Activated CD8-positive, alpha-beta memory T cell treated with anti-CD3 and anti-CD28 coated beads, Interleukin-2, amount 50 U/mL, for 4 hours (primary cell): ENCODE data around the gene GNS.

ENCODE experiments used
- DNase-seq: peaks from one replicate; pipeline ENCODE4 v3.0.0-alpha.2; 2020

Gene GNS

DNA sequence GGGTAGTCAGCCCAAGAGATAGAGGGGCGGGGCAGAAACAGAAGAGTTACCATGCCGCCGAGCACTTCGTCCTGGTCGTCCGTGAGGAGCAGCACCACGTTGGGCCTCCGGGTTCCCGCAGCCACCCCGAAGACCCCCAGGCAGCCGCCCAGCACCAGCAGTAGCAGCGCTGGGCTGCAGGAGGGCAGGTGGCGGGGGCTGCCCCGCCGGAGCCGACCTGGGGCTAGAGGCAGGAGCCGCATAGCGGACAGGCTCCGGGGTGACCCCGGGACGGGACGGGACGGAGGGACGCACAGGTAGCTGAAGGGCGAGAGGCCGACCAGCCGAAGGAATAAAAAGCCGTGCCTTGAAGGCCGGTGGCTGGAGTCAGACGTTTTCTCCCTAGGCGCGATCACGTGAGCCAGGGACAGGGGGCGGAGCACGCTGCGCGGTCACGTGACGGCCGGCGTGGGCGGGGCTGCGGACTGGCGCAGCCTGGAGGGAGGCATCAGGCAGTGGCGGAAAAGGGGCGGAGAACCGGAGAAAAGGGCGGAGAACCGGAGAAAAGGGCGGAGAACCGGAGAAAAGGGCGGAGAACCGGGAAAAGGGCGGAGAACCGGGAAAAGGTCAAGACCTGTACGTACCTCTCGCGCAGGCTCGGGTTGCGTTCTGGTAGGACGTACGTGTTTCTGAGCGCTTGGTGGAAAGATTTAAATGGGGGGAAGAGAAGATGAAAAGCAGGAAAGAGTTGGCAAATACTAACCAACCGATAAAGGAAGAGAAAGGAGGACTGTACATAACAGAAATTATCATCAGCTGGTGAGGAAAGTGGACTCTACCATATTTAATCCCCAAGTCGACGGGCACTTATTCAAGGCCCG, at the start of gene GNS:
Gene GNS (minus strand): TSS at position 372 of the 860 bp plus-strand sequence. CDS start 130 bp downstream, at position 242.
- DNase-seq, result peak; percentile 95

GRCh38 chr12:64808110-64808509, 48.9 kb upstream of the GNS start:
- no peak for DNase-seq

- DNase-seq, result no peak
Observed at GRCh38 chr12:64806593-64807460, 47.6 kb upstream of the GNS start.

GRCh38 chr12:64806173-64806572, 47.0 kb upstream of the GNS start:
- no peak for DNase-seq

DNA sequence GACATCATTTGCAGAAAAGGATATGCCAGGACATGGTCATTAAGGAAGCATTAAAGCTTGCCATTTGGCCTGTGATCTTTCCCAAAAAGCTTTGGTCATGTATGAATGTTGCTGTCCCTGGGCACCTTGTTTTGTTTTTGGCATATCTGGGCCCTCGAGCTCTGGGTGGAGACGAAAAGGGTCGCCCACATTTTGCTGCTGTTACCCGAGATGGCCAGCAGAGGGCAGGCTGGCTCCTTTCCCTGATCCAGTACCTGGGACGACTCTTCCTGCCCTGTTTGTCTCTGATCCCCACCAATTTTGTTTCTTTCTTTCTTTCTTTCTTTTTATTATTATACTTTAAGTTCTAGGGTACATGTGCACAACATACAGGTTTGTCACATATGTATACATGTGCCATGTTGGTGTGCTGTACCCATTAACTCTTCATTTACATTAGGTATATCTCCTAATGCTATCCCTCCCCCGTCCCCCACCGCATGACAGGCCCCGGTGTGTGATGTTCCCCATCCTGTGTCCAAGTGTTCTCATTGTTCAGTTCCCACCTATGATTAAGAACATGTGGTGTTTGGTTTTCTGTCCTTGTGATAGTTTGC, 43.1 kb upstream of the GNS start:
- DNase-seq, result peak; percentile 52

GRCh38 chr12:64801381-64801780, 42.2 kb upstream of the GNS start:
- no peak for DNase-seq

GRCh38 chr12:64800640-64801039, 41.4 kb upstream of the GNS start:
- no peak for DNase-seq

DNA sequence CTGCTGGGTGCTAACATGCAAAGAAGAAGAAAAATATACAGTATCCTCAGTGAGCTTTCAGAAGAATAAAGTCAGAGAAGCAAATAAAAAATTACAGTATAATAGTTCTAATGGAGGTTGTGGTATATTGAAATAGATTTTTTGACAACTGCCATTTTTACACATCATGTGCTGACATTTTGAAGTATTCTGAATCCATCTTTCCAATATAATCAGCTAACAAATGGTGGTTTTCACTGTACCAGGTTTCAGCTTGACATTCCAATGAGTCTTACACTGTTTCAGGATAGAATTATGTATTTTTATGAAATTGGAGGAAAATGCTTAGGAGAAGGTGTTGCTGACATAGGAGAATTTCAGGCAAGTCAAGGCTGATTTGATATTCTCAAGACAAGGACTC, 39.0 kb upstream of the GNS start:
- no peak for DNase-seq

- DNase-seq, result no peak
Observed at GRCh38 chr12:64797156-64797555, 38.0 kb upstream of the GNS start.

DNA sequence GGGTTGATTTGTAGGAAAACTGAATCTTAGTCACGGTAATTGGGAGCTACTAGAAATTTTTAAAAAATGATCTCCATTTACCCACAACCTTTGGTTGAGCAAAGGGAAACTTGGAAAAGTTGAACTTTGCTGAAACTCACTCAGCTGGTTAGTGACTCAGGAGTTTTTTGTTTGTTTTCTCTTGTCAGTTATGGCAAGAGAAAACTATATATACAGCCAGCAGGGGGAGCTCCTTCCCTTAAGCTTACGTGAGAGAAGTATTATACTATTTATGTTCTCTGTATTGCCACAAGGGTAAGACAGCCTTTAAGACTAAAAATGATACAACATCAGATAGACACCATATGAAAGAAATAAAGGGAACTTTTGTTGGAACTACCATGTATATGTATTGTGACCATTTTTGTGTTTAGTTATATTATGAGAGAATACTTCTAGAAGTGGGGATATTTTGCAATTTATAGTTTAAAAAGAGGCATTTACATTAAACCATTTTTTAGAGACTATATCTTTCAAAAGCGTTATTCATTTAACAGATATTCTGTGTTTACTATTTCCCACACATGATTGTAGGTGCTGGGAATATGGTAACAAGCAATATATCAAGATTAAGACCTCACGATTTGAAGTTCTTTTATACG, 37.1 kb upstream of the GNS start:
- DNase-seq, result peak; percentile 59

DNA sequence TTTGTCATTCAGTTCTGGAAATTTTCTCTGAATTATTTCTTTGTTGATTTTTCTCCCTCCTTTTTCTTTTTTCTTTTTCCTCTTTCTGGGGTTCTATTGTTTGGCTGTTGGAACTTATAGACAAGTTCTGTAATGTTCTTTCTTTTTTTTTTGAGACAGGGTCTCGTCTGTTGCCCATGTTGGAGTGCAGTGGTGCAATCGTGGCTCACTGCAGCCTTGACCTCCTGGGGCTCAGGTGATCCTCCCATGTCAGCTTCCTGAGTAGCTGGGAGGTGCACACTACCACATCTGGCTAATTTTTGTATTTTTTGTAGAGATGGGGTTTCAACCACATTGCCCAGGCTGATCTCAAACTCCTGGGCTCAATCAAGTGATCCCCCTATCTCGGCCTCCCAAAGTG, 35.1 kb upstream of the GNS start:
- DNase-seq, result no peak

DNA sequence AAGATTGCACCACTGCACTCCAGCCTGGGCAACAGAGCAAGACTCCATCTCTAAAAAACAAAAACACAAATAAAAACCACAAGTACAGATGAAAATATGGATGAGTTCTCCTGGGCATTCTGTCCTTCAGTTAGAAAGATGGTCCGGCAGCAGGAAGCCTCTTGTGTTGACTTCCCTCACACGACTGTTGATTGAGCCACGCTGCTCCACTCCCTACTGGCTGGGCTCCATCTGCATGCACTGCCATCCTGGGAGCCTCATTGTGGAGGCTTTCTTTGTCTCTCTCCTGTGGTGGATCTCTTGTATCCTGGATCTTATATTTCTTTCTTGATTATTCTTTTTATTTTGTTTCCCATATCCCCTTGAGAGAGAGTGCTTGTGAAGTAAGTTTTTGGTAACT, 34.4 kb upstream of the GNS start:
- DNase-seq, result no peak

DNA sequence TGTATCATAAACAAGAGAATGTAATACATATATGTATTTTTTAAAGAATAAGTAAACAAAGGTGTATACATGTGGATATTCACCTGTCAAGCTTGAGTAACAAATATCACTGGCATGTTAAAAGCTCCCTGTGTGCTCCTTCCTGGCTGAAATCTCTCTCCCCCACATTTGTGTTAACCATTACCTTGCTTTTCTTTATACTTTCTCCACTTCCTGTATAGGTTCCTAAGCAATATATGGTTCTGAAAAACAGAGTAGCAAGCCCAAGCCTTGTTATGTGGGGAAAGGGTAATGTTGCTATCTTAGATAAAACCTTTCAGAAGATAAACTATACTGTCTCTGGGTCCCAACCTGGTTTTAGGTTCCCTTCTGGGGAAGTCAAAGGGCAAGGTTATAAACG, 32.9 kb upstream of the GNS start:
- no peak for DNase-seq

DNA sequence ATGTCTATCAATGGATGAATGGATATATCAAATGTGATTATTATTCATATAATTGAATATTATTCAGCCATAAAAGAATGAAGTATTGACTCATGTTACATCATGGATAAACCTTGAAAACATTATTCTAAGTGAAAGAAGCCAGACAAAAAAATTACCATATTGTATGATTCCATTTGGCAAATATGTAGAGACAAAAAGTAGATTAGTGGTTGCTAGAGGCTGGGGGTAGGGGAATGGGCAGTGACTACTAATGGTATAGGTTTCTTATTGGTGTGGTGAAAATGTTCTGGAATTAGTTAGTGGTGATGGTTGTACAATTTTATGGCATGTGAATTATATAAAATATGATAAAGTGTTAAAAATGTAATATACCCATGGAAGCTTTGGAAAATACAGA, 31.8 kb upstream of the GNS start:
- DNase-seq, result no peak

GRCh38 chr12:64790166-64790565, 31.0 kb upstream of the GNS start:
- no peak for DNase-seq

GRCh38 chr12:64785838-64786237, 26.6 kb upstream of the GNS start:
- no peak for DNase-seq

GRCh38 chr12:64782191-64782876, 23.1 kb upstream of the GNS start:
- no peak for DNase-seq

DNA sequence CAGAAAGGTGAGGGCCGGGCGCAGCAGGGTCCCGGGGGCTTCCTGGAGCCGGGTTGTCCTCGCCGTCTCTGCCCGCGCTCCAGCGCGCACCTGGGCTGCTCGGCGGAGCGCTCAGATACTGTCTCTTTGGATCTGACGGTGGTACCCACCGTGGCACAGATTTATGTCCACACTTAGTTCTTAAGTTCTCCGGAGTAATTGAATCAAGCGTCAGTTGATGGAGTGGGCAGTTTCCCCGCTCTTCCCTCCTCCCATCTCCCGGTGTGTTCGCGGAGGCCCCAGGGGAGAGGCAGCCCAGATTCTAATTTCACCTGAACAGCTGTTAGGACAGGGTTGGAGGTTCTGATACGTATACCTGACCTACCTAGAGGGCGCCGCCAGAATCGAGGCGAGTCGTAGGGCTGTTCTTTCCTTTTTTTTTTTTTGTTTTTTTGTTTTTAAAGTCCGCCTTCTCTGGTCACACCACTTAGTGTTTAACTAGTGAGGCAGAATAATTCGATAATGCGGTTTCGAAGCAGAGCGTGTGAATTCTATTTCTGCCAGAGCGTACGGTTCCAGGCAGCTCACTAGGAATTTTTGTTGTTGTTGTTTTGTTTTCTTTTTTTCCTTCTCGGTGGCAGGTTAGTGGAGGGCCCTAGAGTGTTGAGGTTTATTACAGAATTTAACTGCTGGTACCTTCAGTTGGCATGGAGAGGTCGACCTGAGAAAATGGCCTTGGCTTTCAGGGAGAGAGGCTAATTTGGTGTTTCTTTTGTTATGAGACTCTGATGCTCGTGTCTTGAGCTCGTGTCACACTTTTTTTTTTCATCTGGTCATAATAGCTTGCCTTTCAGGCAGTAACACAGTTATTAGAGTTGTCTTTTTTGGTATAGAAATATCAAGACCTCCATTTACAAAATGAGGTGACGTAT, 22.3 kb upstream of the GNS start:
- no peak for DNase-seq

DNA sequence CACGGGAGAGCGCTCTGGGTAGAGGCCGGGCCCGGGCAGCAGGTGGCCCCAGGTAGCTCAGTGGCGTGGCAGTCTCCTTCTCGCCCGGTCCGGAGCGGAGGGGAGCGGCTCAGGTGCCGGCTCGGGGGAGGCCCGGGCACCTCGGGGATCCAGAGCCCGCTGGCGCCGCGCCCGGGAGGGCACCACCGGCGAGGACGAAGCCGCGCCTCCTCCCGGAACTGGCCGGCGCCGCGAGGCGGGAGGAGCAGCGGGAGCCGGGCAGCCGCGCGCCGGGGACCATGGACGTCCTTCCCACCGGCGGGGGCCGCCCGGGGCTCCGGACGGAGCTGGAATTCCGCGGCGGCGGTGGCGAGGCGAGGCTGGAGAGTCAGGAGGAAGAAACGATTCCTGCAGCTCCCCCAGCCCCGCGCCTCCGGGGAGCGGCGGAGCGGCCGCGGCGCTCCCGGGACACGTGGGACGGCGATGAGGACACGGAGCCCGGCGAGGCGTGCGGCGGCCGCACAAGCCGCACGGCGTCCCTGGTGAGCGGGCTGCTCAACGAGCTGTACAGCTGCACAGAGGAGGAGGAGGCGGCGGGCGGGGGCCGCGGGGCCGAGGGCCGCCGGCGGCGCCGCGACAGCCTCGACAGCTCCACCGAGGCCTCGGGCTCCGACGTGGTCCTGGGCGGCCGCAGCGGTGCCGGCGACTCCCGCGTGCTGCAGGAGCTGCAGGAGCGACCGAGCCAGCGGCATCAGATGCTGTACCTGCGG, 21.5 kb upstream of the GNS start:
- peak; percentile 23 for DNase-seq

DNA sequence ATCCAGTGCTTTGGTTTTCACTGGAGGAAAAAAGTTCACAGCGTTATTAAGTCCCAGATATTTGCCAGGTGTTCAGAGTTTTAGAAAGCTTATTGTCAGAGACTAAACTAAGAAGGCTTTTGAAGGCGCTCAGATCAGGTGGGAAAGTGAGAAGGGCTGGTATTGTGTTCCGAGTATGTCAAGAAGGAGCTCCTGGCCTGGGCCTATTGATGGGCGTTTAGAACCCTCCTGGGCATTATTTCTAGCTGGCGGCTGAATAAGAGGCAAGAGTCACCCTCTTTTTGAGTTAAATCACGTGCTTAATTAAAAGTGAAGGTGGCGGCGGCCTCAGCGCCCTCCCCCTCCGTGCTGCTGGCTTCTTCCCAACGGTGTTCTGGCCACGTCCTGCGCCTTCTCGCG, 20.9 kb upstream of the GNS start:
- no peak for DNase-seq
